ENCODE data around the gene ATP13A2. TPM values are rescaled to one million over a fixed set of nuclear protein-coding genes. Genes with fewer than 3 reads are reported as not detected.
A peak's percentile ranks its signal among the peaks of the same experiment; 100 is the strongest.

Gene ATP13A2, protein sequence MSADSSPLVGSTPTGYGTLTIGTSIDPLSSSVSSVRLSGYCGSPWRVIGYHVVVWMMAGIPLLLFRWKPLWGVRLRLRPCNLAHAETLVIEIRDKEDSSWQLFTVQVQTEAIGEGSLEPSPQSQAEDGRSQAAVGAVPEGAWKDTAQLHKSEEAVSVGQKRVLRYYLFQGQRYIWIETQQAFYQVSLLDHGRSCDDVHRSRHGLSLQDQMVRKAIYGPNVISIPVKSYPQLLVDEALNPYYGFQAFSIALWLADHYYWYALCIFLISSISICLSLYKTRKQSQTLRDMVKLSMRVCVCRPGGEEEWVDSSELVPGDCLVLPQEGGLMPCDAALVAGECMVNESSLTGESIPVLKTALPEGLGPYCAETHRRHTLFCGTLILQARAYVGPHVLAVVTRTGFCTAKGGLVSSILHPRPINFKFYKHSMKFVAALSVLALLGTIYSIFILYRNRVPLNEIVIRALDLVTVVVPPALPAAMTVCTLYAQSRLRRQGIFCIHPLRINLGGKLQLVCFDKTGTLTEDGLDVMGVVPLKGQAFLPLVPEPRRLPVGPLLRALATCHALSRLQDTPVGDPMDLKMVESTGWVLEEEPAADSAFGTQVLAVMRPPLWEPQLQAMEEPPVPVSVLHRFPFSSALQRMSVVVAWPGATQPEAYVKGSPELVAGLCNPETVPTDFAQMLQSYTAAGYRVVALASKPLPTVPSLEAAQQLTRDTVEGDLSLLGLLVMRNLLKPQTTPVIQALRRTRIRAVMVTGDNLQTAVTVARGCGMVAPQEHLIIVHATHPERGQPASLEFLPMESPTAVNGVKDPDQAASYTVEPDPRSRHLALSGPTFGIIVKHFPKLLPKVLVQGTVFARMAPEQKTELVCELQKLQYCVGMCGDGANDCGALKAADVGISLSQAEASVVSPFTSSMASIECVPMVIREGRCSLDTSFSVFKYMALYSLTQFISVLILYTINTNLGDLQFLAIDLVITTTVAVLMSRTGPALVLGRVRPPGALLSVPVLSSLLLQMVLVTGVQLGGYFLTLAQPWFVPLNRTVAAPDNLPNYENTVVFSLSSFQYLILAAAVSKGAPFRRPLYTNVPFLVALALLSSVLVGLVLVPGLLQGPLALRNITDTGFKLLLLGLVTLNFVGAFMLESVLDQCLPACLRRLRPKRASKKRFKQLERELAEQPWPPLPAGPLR
- total RNA-seq (13.9 TPM), polyA plus RNA-seq (23.6 TPM)

GRCh38 chr1:17011439-17012307 lies at the start of gene ATP13A2:
Gene ATP13A2 (minus strand): TSS chr1:17011928. CDS start chr1:17011738, 190 bp downstream.
- DNase-seq (ENCODE audit: extremely low spot score) = no peak
- Histone ChIP-seq H3K4me3 (ENCODE audit: low read depth, low read length) (peak within 1 kb of the TSS; percentile 95), H3K36me3 (ENCODE audit: insufficient read depth) (no peaks in the 10 kb centered on the region), H3K4me1 (ENCODE audit: insufficient read depth) (no peaks in the 10 kb centered on the region), H3K27ac (ENCODE audit: low read depth) (no peak within 1 kb of the TSS)
- 1% methylated on average over 94 of the region's 94 CpGs for WGBS

GRCh38 chr1:17061486-17061885 lies 49.8 kb upstream of the ATP13A2 start:
- Histone ChIP-seq H3K36me3 (ENCODE audit: insufficient read depth) (no peaks in the 10 kb centered on the region), H3K4me3 (ENCODE audit: low read depth, low read length) (no peak overlapping the region), H3K27ac (ENCODE audit: low read depth) (no peak overlapping the region), H3K4me1 (ENCODE audit: insufficient read depth) (peaks cover 1% of the 10 kb centered on the region)
- no peak for DNase-seq (ENCODE audit: extremely low spot score)
- 80% methylated on average over 3 of the region's 3 CpGs for WGBS

- H3K27ac ChIP-seq (ENCODE audit: low read depth) = no peak overlapping the region
- H3K36me3 ChIP-seq (ENCODE audit: insufficient read depth) = no peaks in the 10 kb centered on the region
- 48% methylated on average over 11 of the region's 11 CpGs for WGBS
- DNase-seq (ENCODE audit: extremely low spot score) = no peak
- peaks cover 1% of the 10 kb centered on the region for H3K4me1 ChIP-seq (ENCODE audit: insufficient read depth)
- no peak overlapping the region for H3K4me3 ChIP-seq (ENCODE audit: low read depth, low read length)
These were observed 48.6 kb upstream of the ATP13A2 start for GRCh38 chr1:17060306-17060749.

GRCh38 chr1:17059391-17060305 lies 47.9 kb upstream of the ATP13A2 start:
- 38% methylated on average over 12 of the region's 12 CpGs for WGBS
- Histone ChIP-seq H3K27ac (ENCODE audit: low read depth) (no peak overlapping the region), H3K4me1 (ENCODE audit: insufficient read depth) (peaks cover 1% of the 10 kb centered on the region), H3K36me3 (ENCODE audit: insufficient read depth) (no peaks in the 10 kb centered on the region), H3K4me3 (ENCODE audit: low read depth, low read length) (no peak overlapping the region)
- DNase-seq (ENCODE audit: extremely low spot score) = no peak

- H3K27ac ChIP-seq (ENCODE audit: low read depth) = no peak overlapping the region
- DNase-seq (ENCODE audit: extremely low spot score) = no peak
- H3K4me1 ChIP-seq (ENCODE audit: insufficient read depth) = peaks cover 1% of the 10 kb centered on the region
- no peak overlapping the region for H3K4me3 ChIP-seq (ENCODE audit: low read depth, low read length)
- H3K36me3 ChIP-seq (ENCODE audit: insufficient read depth) = no peaks in the 10 kb centered on the region
- WGBS = 28% methylated on average over 4 of the region's 4 CpGs
These were observed 44.8 kb upstream of the ATP13A2 start for GRCh38 chr1:17056551-17056950.

GRCh38 chr1:17055801-17056200 lies 44.1 kb upstream of the ATP13A2 start:
- Histone ChIP-seq H3K27ac (ENCODE audit: low read depth) (no peak overlapping the region), H3K4me3 (ENCODE audit: low read depth, low read length) (no peak overlapping the region), H3K4me1 (ENCODE audit: insufficient read depth) (peaks cover 1% of the 10 kb centered on the region), H3K36me3 (ENCODE audit: insufficient read depth) (no peaks in the 10 kb centered on the region)
- DNase-seq (ENCODE audit: extremely low spot score) = no peak
- WGBS = 92% methylated on average over 7 of the region's 7 CpGs

- Histone ChIP-seq H3K4me1 (ENCODE audit: insufficient read depth) (peaks cover 1% of the 10 kb centered on the region), H3K27ac (ENCODE audit: low read depth) (peak within 1 kb of the TSS; percentile 64), H3K36me3 (ENCODE audit: insufficient read depth) (no peaks in the 10 kb centered on the region), H3K4me3 (ENCODE audit: low read depth, low read length) (peak within 1 kb of the TSS; percentile 74)
- under 1% methylated on average over 44 of the region's 44 CpGs for WGBS
- peak; percentile 96 for DNase-seq (ENCODE audit: extremely low spot score)
These were observed 42.1 kb upstream of the ATP13A2 start, which contains the start of gene SDHB for GRCh38 chr1:17053685-17054410. Gene SDHB (minus strand): TSS chr1:17054032. CDS start chr1:17054019, 13 bp downstream.

- Histone ChIP-seq H3K4me1 (ENCODE audit: insufficient read depth) (peaks cover 1% of the 10 kb centered on the region), H3K36me3 (ENCODE audit: insufficient read depth) (no peaks in the 10 kb centered on the region), H3K4me3 (ENCODE audit: low read depth, low read length) (peak overlapping the region; percentile 74), H3K27ac (ENCODE audit: low read depth) (no peak overlapping the region)
- DNase-seq (ENCODE audit: extremely low spot score) = no peak
- 5% methylated on average over 12 of the region's 12 CpGs for WGBS
These were observed 41.5 kb upstream of the ATP13A2 start for GRCh38 chr1:17053086-17053684.

DNA sequence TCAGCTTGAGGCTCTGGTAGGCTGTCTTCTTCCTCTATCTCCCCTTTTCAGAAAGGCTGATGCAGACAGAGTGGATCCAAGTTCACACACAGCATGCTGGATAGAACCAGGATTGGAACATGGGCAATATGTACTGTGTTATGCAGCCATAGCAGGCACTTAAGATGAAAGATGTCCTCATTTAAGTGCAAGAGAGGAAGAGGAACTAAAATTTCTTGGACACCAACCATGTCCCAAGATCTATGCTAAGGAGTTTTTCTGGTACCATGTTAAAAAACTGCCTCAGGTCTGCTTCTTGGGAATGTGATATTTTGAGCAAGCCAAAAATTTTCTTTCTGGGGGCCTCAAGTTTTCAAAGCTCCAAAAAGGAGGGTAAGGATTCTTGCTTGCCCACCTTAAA lies 40.9 kb upstream of the ATP13A2 start:
- H3K36me3 ChIP-seq (ENCODE audit: insufficient read depth) = no peaks in the 10 kb centered on the region
- no peak overlapping the region for H3K27ac ChIP-seq (ENCODE audit: low read depth)
- no peak for DNase-seq (ENCODE audit: extremely low spot score)
- peaks cover 1% of the 10 kb centered on the region for H3K4me1 ChIP-seq (ENCODE audit: insufficient read depth)
- peak overlapping the region; percentile 74 for H3K4me3 ChIP-seq (ENCODE audit: low read depth, low read length)

DNA sequence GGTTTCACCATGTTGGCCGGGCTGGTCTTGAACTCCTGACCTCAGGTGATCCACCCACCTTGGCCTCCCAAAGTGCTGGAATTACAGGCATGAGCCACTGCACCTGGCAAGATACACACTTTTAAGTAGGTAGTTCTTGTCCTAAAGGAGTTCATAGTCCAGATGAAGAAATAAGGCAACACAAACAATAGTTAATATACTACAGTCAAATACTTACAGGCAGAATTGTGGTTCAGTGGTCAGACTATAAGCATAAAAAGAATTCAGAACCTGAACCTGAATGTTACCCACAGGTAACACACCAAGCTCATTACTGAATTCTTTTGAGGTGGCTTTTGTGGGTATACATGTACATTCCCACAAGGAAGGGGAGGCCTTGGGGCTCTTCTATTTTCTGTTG lies 40.3 kb upstream of the ATP13A2 start:
- H3K4me1 ChIP-seq (ENCODE audit: insufficient read depth) = peaks cover 1% of the 10 kb centered on the region
- H3K27ac ChIP-seq (ENCODE audit: low read depth) = no peak overlapping the region
- no peak for DNase-seq (ENCODE audit: extremely low spot score)
- WGBS = 84% methylated on average over 1 of the region's 1 CpG
- no peak overlapping the region for H3K4me3 ChIP-seq (ENCODE audit: low read depth, low read length)
- H3K36me3 ChIP-seq (ENCODE audit: insufficient read depth) = no peaks in the 10 kb centered on the region

DNA sequence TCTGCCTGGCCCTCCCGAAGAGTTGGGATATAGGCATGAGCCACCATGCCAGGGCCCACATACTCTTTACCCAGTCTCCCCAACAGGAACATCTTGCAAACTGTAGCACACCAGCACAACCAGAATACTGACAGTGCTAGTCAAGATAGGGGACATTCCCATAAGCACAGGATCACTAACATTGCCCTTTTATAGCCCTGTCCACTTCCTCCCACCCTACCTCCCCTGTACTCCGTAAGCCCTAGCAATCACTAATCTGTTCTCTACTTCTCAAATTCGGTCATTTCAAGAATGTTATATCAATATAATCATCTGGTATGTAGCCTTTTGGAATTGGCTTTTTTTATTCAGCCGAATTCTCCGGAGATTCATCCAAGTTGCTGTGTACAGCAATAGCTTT lies 36.2 kb upstream of the ATP13A2 start:
- Histone ChIP-seq H3K27ac (ENCODE audit: low read depth) (no peak overlapping the region), H3K4me1 (ENCODE audit: insufficient read depth) (no peaks in the 10 kb centered on the region), H3K36me3 (ENCODE audit: insufficient read depth) (no peaks in the 10 kb centered on the region), H3K4me3 (ENCODE audit: low read depth, low read length) (no peak overlapping the region)
- 83% methylated on average over 5 of the region's 5 CpGs for WGBS
- no peak for DNase-seq (ENCODE audit: extremely low spot score)

All from urinary bladder (tissue), 4 donors.